ENCODE measurements around the gene CNTNAP5.

- TF ChIP-seq, protein P1, sequence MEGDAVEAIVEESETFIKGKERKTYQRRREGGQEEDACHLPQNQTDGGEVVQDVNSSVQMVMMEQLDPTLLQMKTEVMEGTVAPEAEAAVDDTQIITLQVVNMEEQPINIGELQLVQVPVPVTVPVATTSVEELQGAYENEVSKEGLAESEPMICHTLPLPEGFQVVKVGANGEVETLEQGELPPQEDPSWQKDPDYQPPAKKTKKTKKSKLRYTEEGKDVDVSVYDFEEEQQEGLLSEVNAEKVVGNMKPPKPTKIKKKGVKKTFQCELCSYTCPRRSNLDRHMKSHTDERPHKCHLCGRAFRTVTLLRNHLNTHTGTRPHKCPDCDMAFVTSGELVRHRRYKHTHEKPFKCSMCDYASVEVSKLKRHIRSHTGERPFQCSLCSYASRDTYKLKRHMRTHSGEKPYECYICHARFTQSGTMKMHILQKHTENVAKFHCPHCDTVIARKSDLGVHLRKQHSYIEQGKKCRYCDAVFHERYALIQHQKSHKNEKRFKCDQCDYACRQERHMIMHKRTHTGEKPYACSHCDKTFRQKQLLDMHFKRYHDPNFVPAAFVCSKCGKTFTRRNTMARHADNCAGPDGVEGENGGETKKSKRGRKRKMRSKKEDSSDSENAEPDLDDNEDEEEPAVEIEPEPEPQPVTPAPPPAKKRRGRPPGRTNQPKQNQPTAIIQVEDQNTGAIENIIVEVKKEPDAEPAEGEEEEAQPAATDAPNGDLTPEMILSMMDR (IDR thresholded peaks at IDR 0.05), result no peak
- TF ChIP-seq POLR2AphosphoS5 (IDR thresholded peaks at IDR 0.05), result no peak
These were observed 425.4 kb downstream of the CNTNAP5 start for GRCh38 chr2:124450481-124450880.
